DMS114 treated with DMSO at 0.1 percent for 48 hours (cell line): ENCODE measurements around the gene IL1RAPL1.

Source experiments
- DNase-seq: peaks from one replicate; lab custom pipeline; 2025; ENCODE audit not compliant: unreplicated experiment; lab: John Stamatoyannopoulos, UW

IL1RAPL1 gene

DNA sequence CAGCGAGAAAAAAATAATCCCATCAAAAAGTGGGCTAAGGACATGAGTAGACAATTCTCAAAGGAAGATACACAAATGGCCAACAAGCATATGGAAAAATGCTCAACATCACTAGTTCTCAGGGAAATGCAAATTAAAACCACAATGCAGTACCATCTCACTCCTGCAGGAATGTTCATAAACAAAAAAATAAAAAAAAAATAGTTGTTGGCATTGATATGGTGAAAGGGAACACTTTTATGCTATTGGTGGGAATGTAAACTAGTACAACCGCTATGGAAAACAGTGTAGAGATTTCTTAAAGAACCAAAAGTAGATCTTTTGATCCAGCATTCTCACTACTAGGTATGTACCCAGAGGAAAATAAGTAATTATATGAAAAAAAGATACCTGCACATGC lies 1119.8 kb downstream of the IL1RAPL1 start:
- DNase-seq = no peak

DNA sequence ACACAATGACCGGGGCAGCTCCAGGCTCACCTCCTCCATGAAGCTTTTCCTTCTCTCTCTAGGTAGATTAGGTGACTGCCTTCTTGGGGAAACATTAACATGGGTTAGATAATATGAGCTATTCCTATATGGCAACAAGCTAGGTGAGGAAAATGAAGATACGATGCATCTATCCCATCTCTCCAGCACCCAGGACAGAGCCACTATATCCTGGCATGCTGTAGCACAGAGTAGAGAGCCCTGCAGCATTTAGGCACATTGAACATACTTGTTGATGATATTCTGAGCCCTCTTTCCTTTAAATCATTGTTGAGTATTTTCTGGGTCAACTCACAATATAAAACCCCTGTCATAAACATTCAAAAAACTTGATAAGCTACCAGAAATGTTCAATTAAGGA lies 1133.9 kb downstream of the IL1RAPL1 start:
- DNase-seq = no peak

DNA sequence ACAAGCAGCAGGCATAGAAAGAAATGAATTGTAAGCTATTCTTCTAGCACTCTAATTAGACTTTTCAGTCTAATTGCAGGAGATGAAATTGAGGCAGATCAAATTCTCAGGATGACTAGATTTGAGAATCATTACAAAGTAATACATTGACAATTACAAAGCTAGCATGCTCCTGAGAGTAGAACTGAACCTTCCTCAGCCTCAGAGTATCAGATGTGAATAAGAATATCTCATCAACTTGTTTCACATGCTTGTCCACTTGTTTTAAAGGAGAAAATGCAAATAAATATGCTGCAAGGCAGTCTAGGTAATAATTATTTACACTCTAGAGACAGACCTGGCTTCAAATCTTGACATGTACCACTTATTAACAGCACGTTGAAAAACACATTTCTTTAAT lies 1137.1 kb downstream of the IL1RAPL1 start:
- DNase-seq = no peak

DNA sequence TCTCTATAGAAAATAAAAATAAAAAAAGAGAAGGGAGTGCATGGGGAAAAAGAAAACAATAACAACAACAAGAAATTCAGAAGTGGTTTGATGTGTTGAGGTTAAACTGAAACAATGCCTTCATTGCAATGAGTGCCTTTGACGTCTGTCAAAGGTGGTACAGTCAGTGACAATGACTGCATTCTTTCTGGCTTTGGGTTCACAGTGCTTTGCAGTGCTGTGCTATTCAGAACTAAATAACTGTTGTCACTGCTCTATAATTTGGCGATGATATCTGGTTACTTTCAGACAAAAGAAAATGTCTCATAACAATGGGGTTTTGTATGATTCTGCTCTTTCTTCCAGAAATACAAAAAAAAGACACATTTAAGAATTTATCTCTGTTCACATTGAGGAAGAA lies 1139.6 kb downstream of the IL1RAPL1 start:
- DNase-seq = no peak

DNA sequence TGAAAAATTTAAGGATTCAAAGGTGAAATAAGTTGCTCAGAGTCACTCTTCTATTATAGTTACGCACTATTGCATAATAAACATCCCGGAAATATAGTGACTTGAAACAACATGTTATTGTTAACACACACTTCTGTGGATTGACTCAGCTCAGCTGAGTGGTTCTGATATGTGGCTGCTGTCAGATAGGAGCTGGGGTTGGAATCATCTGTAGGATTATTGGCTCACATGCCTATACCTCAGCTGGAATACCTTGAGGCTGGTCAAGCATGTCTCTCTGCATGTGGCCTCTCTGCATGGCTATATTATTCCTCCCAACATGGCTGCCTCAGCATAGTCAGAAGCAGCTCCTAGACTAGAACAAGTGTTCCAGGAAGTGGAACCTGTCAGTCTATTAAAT lies 1141.4 kb downstream of the IL1RAPL1 start:
- no peak for DNase-seq

DNA sequence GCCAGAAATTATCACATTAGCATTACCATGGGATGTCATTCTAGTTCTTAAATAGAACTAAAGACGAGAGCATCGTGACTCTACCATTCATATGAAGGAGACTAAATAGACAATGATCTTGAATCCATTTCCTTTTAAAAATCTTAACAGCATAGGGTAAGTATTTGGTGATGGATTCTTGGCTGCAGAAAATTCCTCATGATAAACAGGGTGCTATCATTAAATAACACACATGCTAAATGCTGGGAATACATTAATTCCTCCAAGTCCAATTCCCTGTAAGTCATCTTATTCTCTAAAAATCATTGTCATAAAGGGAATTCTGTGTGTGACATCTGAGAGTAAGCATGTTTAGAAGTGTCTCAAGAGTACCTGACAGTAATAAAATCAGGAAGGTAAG lies 1157.7 kb downstream of the IL1RAPL1 start:
- DNase-seq = no peak

DNA sequence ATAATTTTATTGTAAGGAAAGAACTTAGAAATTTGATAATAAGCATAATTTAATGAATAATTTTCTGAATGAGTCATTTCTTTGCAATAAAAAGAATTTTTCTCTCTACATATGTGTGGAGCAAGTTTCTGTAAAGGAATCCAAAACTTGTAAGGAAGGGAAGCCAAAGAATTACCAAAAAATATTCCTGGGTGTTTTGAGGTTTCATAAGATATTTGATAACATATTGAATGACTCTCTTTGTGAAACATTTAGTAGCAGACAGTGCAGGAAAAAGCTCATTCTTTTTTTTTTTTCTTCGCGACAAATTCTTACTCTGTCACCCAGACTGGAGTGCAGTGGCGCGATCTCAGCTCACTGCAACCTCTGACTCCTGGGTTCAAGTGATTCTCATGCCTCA lies 1159.1 kb downstream of the IL1RAPL1 start:
- no peak for DNase-seq

DNA sequence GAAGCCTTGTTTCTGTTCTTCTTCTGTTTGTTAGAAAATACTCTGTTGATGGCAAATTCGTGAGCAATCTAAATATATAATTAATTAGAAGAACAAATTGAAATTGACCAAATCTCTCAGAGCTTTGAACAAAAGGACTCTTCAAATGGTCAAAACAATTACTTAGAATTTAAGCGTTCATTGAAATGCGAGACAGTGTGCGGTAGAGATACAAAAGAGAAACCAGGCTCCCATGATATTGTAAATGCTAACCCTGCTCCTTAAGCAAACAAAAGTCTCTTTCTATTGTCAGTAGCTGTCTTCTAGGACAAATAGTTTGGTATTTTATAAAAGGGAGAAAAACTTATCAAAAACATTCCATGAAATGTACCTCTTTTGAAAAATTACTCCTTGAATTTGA lies 1174.8 kb downstream of the IL1RAPL1 start:
- no peak for DNase-seq

DNA sequence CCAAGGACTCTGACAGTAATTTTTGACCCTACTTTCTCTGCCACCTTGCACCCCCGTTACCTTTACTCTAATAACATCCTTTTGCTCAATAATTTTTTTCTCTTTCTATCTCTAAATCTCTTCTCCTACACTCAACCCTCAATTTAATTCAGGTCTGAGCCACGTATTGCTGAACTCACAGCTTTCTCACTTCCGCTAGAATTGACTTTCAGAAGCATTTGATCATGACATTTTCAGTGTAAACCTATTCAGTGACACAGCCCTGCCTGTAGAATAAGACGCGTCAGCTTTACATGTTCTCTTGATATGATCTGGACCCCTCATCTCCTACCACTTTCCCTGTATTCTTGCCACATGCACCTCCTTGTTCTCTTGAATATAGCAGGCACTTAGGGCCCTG lies 1188.6 kb downstream of the IL1RAPL1 start:
- no peak for DNase-seq

DNA sequence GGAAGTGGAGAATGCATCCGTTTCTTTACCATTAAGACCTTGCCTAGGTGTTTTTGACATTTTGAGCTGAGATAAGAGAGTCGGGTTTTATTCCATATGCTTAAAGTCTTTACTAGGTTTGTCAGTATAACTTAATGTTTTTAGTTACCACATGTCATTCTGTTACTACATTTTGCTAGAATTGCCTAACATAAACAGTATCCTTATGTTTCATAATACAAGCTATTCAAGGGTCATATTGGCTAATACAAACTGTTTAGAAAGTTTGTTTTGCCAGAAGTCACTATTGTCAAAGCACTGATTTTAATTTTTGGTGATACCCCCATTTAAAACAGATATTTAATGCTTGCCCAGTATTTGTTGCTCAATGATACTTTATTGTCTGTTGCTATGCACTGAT lies 1200.4 kb downstream of the IL1RAPL1 start:
- no peak for DNase-seq

DNA sequence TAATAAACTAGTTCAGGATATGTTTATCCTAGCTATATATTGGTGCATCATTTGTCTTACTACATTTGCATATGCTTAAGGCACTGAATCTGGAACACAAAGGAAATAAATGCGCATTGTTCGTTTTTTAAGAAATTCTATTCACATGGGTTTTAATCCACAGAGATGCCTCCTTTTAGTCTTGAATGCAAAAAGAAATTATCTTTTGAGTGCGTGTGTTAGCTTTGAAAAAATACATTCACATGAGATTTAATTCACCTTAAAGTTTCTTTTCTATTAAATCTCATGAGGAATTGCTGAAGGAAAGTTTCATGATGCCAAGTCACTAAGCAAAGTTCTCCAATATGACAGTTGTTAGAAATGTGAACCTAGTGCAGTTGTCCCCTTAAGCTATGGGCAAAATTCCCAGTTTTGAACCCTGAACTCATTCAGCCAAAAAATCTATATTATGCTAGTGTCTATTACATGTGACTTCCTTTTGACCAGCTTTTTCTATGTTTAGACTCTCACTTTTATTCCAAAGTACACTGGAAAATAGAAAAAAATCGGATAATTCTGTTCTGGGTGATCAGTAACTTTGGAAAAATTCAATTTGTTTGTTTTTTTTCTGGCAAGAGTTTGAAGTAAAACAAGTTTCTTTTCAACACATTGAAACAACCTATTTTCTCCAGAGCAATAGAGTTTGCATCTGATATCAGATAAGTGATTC lies 1201.9 kb downstream of the IL1RAPL1 start:
- no peak for DNase-seq

DNA sequence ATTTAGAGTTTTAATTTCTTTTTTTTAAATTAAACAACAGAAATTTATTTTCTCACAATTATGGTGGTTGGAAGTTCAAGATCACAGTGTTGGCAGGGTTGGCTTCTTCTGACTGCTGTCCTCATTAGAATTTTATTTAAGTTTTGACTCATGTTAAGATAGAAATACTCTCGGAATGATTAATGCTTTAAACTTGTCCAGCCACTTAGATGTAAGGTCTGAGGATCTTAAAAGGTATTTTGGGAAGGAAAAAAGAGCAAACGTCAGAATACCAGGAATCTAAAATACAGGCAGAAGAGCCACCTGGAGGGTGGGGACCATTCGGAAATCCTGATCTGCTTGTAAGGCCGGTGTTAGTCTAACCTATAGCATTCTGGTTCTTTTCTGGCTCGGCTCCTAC lies 1205.1 kb downstream of the IL1RAPL1 start:
- DNase-seq = no peak

DNA sequence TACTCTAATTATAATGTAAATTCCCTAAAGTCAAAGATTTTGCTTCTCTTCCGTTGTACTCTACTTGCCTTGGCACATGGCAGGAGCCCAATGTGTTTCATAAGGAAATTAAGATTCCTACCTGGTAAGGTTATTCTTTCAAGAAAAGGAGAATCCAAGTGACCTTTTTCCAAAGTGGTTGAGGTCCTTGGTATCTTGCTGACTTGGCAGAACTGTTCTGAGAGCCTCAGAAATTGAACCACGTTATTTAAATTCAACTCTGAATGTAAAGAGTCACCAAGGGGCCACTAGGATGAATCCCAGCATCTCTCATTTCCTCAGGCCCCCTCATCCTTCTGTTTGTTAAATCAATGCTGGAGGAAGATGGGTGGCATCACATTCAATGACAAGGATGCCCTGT lies 1209.9 kb downstream of the IL1RAPL1 start:
- no peak for DNase-seq

DNA sequence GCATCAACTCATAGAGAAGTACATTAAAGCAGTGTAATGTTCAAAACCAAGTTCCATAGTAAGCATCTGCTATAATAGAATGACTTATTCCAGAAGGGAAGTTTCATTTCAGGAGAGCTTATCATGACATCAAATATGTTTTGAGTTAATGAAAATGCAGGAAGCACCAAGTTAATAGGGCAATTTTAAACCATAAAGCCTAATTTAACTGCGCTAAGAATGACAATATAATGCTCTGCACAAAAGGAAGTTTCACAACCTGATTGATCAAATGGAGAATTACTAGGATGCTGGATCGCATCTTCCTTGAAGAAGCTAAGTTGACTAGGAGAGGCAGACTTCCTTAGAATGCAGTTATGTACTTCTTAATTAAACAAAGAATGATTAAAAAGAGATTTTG lies 1211.2 kb downstream of the IL1RAPL1 start:
- no peak for DNase-seq

DNA sequence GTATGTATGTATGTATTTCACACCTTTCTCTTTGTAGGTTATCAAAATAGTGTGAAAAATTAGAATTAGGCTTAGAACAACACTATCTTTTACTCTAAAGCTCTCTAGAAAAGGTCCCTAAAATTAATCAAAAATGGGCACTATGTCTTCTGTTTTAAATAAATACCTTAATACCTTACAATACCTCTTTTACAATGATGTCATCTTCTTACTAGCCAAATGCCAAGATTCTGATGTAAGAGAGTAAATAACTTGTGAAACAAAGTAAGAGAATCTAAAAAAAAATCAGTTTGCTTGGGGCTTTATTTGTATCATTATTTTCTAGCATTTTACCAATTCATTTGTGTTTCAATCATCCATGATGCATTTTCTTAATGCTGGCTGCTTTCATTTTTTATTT lies 1225.9 kb downstream of the IL1RAPL1 start:
- no peak for DNase-seq

DNA sequence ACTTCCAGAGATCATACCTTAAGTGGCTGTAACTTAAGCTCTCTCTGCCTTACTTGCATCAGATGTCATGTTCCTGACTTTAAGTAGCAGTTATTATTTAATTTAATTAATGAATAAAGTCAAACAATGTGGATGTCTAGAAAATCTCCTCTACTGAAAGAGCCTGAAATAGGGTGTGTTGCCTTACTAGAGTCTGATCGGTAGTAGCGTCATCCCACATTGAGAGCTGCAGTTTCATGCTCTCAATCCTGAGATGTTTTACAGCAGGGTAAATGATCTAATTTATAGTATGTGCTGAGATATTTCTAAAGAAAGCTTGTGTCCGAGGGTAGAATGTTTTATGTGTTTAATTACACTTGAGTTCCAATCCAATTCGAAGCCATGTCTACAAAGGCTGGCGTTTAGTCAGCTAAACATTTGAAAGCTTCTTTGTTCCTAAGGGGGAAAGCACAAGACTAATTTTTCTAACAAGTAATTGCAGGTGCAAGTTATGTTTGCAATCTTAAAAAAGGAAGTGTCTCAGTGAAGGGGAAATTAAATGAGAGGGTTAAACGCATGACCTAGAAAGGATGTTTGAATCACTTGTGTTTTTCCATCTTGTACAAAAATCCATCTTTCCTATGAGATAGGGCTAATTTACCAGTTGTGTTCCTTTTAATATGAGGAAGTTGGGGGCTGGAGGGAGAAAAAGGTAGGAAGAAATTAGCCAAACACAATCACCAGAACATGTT lies 1237.1 kb downstream of the IL1RAPL1 start:
- no peak for DNase-seq

DNA sequence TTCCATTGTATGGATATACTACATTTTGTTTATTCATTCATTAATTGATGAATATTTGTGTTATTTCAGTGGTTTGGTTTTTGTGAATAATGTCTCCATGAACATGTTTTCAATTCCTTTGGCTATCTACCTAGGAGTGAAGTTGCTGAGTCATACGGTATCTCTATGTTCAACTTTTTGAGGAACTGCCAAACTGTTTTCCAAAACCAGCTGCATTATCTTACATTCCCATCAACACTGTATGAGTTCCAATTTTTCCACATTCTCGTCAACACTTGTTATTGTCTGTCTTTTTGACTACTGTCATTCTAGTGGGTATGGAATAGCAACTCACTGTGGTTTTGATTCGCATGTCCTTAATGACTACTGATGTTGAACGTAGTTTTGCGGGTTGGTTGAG lies 1239.5 kb downstream of the IL1RAPL1 start:
- no peak for DNase-seq

DNA sequence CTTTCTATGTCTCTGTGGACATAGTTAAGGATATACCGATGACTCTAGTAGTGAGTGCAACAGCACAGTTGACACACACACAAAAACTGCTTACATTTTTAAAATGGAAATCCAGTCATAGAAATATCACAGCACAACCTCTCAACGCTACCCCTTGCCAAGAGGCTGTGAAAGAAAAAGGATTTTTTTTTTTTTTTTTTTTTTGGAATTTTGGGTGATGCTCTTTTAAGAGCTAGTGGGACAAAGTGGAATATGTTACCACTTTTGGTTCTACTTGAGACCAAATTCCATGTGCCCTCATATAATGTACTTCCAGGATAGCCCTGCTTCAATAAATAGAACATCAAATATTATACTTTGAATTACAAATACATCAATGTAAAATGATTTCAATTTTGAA lies 1247.1 kb downstream of the IL1RAPL1 start:
- DNase-seq = no peak

DNA sequence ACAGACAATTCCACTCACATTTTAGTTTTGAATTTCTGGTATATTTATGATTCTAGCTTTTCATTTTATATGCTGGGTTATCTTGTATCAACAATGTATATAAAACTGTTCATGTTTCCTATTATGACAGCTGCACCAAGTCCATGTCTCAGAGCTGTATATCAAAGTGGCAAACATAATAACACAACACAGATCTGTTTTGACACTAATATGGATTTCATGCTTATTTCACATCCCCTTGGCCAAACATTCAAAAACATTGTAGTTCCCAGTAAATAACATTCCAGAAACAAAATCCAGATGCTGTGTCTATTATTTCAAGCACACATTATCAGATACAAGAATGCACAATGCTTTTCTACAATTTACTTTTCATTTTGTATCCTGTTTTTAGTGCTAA lies 1247.5 kb downstream of the IL1RAPL1 start:
- no peak for DNase-seq

DNA sequence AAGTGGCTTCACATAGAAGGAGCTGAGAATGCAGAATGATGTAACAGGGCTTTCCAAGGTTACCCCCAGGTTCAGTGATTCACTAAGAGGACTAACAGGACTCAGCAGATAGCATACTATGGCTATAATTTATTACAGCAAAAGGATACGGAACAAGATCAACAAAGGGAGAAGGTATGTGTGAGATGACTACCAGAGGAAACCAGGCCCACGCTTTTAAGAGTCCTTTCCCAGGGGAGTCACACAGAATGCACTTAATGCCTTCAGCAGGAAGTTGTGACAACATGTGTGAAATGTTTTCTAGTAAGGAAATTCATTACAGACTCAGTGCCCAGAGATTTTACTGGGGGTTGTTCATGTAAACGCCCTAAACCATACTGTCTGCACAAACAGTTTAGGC lies 1254.5 kb downstream of the IL1RAPL1 start:
- DNase-seq = no peak

DNA sequence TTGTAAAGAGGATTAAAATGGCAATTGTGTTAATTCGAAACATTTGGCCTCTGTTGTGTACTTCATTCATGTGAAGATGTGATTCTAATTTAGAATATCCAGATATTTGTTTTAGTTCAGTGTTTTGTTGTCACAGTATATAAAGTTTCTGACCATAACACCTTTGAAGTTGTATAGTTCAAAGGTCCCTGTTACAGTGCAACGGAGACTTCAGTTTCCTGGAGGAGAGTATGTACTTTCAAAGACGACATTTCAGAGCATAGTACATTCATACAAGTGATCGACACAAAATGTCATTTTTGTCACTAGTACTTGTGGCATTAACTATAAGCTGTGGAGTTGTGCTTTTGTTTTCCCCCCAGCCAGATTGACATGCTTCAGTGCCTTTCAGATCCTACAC lies 1255.3 kb downstream of the IL1RAPL1 start:
- DNase-seq = no peak

DNA sequence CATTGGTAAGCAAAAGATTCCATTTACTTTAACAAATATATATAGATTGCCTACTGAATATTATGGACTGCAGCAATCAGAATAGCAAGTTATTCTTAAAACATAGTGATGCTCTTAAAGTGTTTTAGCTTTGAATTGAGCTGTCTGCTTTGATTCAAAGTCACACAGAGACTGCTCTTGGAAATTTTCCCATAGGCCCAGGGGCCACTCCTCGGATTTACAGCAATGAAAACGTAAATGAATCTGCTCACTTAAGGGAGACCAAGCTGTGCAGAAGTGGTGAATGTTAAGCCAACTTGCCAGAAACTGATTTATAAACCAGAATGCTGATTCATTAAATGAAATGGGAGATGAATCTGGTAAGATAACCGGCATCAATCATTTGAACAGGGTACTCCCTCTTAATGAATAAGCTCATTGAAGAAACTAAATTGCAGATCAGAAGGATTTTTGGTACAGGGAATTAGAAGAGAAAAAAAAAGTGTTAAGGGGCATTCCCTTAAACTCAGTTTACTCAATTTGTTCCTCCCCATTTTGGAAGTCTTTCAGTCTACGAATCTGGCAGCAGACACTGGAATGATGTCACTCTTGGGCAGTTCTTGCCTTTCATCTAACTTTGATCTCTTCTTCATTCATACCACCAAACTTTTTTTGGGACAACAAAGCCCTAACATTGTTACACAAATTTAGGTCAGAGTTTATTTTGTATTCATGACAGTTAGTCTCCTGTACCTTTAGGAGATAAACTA lies 1264.8 kb downstream of the IL1RAPL1 start:
- DNase-seq = no peak
